HEK293 (cell line): Measurements from ENCODE around the gene SAMD11.
A peak's percentile ranks its signal among the peaks of the same experiment; 100 is the strongest.

Experiments
- ATF2 ChIP-seq: fragments of 450-650 bp; formaldehyde crosslinking; IDR thresholded peaks from 2 replicates; pipeline ENCODE4 v1.5.1; 2016; ENCODE audit warnings: missing biosample characterization, missing genetic modification characterization, low read depth
- BCL11B ChIP-seq: fragments of 450-650 bp; formaldehyde crosslinking; IDR thresholded peaks from 2 replicates; pipeline ENCODE4 v1.5.1; 2016; ENCODE audit warnings: low read depth, missing biosample characterization, missing genetic modification characterization
- EGR2 ChIP-seq: fragments of 450-650 bp; formaldehyde crosslinking; IDR thresholded peaks from 2 replicates; pipeline ENCODE4 v1.5.1; 2016; ENCODE audit warnings: low read depth, missing biosample characterization, missing genetic modification characterization
- GLI4 ChIP-seq: fragments of 450-650 bp; formaldehyde crosslinking; IDR thresholded peaks from 2 replicates; pipeline ENCODE4 v1.5.1; 2016; ENCODE audit warnings: missing biosample characterization, missing genetic modification characterization
- KLF8 ChIP-seq: fragments of 450-650 bp; formaldehyde crosslinking; IDR thresholded peaks from 2 replicates; pipeline ENCODE4 v1.5.1; 2016; ENCODE audit warnings: missing biosample characterization, missing genetic modification characterization
- SALL2 ChIP-seq: fragments of 450-650 bp; formaldehyde crosslinking; IDR thresholded peaks from 2 replicates; pipeline ENCODE4 v1.5.0; 2017; ENCODE audit warnings: missing biosample characterization, mild to moderate bottlenecking, missing genetic modification characterization, borderline replicate concordance
- ZBTB6 ChIP-seq: fragments of 450-650 bp; formaldehyde crosslinking; IDR thresholded peaks from 2 replicates; pipeline ENCODE4 v1.5.1; 2017; ENCODE audit warnings: missing biosample characterization, missing genetic modification characterization
- ZEB2 ChIP-seq: fragments of 450-650 bp; formaldehyde crosslinking; IDR thresholded peaks from 2 replicates; pipeline ENCODE4 v1.5.1; 2016; ENCODE audit warnings: missing biosample characterization, missing genetic modification characterization
- ZFP41 ChIP-seq: fragments of 450-650 bp; formaldehyde crosslinking; IDR thresholded peaks from 2 replicates; pipeline ENCODE4 v1.5.1; 2016; ENCODE audit warnings: missing biosample characterization, missing genetic modification characterization, borderline replicate concordance
- ZNF114 ChIP-seq: fragments of 450-650 bp; formaldehyde crosslinking; IDR thresholded peaks from 2 replicates; pipeline ENCODE4 v1.5.0; 2017; ENCODE audit warnings: missing biosample characterization, missing genetic modification characterization
- ZNF211 ChIP-seq: fragments of 450-650 bp; formaldehyde crosslinking; IDR thresholded peaks from 2 replicates; pipeline ENCODE4 v1.5.1; 2016; ENCODE audit warnings: low read depth, missing biosample characterization, missing genetic modification characterization
- ZNF223 ChIP-seq: fragments of 450-650 bp; formaldehyde crosslinking; IDR thresholded peaks from 2 replicates; pipeline ENCODE4 v1.5.1; 2016; ENCODE audit warnings: missing biosample characterization, missing genetic modification characterization
- ZNF302 ChIP-seq: fragments of 450-650 bp; formaldehyde crosslinking; IDR thresholded peaks from 2 replicates; pipeline ENCODE4 v1.5.1; 2016; ENCODE audit warnings: missing biosample characterization, missing genetic modification characterization, low read depth
- ZNF324 ChIP-seq: fragments of 450-650 bp; formaldehyde crosslinking; IDR thresholded peaks from 2 replicates; pipeline ENCODE4 v1.5.1; 2016; ENCODE audit warnings: missing biosample characterization, missing genetic modification characterization
- ZNF350 ChIP-seq: fragments of 450-650 bp; formaldehyde crosslinking; IDR thresholded peaks from 2 replicates; pipeline ENCODE4 v1.5.0; 2017; ENCODE audit warnings: missing biosample characterization, mild to moderate bottlenecking, missing genetic modification characterization
- ZNF394 ChIP-seq: fragments of 450-650 bp; formaldehyde crosslinking; IDR thresholded peaks from 2 replicates; pipeline ENCODE4 v1.5.1; 2016; ENCODE audit warnings: missing biosample characterization, missing genetic modification characterization, mild to moderate bottlenecking, moderate library complexity, borderline replicate concordance
- ZNF404 ChIP-seq: fragments of 450-650 bp; formaldehyde crosslinking; IDR thresholded peaks from 2 replicates; pipeline ENCODE4 v1.5.1; 2017; ENCODE audit warnings: missing biosample characterization, missing genetic modification characterization
- ZNF423 ChIP-seq: fragments of 450-650 bp; formaldehyde crosslinking; IDR thresholded peaks from 2 replicates; pipeline ENCODE4 v1.5.1; 2016; ENCODE audit warnings: missing biosample characterization, missing genetic modification characterization
- ZNF518A ChIP-seq: fragments of 450-650 bp; formaldehyde crosslinking; conservative IDR thresholded peaks from 2 replicates; pipeline ENCODE4 v1.5.1; 2016; ENCODE audit warnings: low read depth, missing biosample characterization, missing genetic modification characterization
- ZNF555 ChIP-seq: fragments of 450-650 bp; formaldehyde crosslinking; conservative IDR thresholded peaks from 2 replicates; pipeline ENCODE4 v1.5.1; 2017; ENCODE audit warnings: missing biosample characterization, mild to moderate bottlenecking, missing genetic modification characterization, inconsistent platforms
- ZNF561 ChIP-seq: fragments of 450-650 bp; IDR thresholded peaks from 2 replicates; pipeline ENCODE4 v1.5.1; 2018; ENCODE audit warnings: missing biosample characterization, missing genetic modification characterization, borderline replicate concordance
- ZNF610 ChIP-seq: fragments of 450-650 bp; formaldehyde crosslinking; IDR thresholded peaks from 2 replicates; pipeline ENCODE4 v1.5.1; 2016; ENCODE audit warnings: missing biosample characterization, missing genetic modification characterization, borderline replicate concordance
- ZNF623 ChIP-seq: fragments of 450-650 bp; formaldehyde crosslinking; IDR thresholded peaks from 2 replicates; pipeline ENCODE4 v1.5.1; 2016; ENCODE audit warnings: missing biosample characterization, missing genetic modification characterization
- ZNF677 ChIP-seq: fragments of 450-650 bp; IDR thresholded peaks from 2 replicates; pipeline ENCODE4 v1.5.0; 2018; ENCODE audit warnings: missing biosample characterization, mild to moderate bottlenecking, missing genetic modification characterization, moderate library complexity
- ZNF76 ChIP-seq: fragments of 450-650 bp; formaldehyde crosslinking; IDR thresholded peaks from 2 replicates; pipeline ENCODE4; 2016; ENCODE audit warnings: low read depth, missing biosample characterization, missing genetic modification characterization, borderline replicate concordance
- ZNF785 ChIP-seq: fragments of 450-650 bp; formaldehyde crosslinking; IDR thresholded peaks from 2 replicates; pipeline ENCODE4 v1.5.1; 2016; ENCODE audit warnings: missing biosample characterization, missing genetic modification characterization
- ZNF830 ChIP-seq: fragments of 450-650 bp; IDR thresholded peaks from 2 replicates; pipeline ENCODE4 v1.5.0; 2018; ENCODE audit warnings: missing biosample characterization, missing genetic modification characterization, low read depth, mild to moderate bottlenecking, moderate library complexity
- ZNF837 ChIP-seq: fragments of 450-650 bp; formaldehyde crosslinking; IDR thresholded peaks from 2 replicates; pipeline ENCODE4 v1.5.1; 2016; ENCODE audit warnings: missing biosample characterization, missing genetic modification characterization
- ZSCAN16 ChIP-seq: fragments of 450-650 bp; formaldehyde crosslinking; IDR thresholded peaks from 2 replicates; pipeline ENCODE4 v1.5.1; 2016; ENCODE audit warnings: missing biosample characterization, missing genetic modification characterization
- ZSCAN23 ChIP-seq: fragments of 450-650 bp; formaldehyde crosslinking; IDR thresholded peaks from 2 replicates; pipeline ENCODE4 v1.5.1; 2016; ENCODE audit warnings: missing biosample characterization, missing genetic modification characterization

SAMD11 gene

GRCh38 chr1:906600-907420, 16.9 kb upstream of the SAMD11 start (continued):
- no peak for TF ChIP-seq ZSCAN23
- no peak for TF ChIP-seq ZNF623 (tag by site-specific recombination)
- TF ChIP-seq ZNF830 (tag by site-specific recombination): no peak
- no peak for TF ChIP-seq SALL2
- TF ChIP-seq ZNF837 (tag by site-specific recombination): no peak
- TF ChIP-seq ATF2: no peak
- no peak for TF ChIP-seq KLF8 (tag by site-specific recombination)
- TF ChIP-seq ZNF404 (tag by site-specific recombination): no peak
- TF ChIP-seq ZNF114: no peak
- no peak for TF ChIP-seq ZNF677 (tag by site-specific recombination)
- TF ChIP-seq ZNF302 (tag by site-specific recombination): no peak
- TF ChIP-seq ZNF350 (tag by site-specific recombination): no peak
- TF ChIP-seq ZNF223: no peak
- peak; percentile 46; the same call in 1 of the 2 replicates for TF ChIP-seq EGR2 (tag by site-specific recombination)
- no peak for TF ChIP-seq ZNF211
- peak; percentile 47; the same call in 1 of the 2 replicates for TF ChIP-seq BCL11B (tag by site-specific recombination)
- TF ChIP-seq ZNF76 (tag by site-specific recombination): no peak
- TF ChIP-seq ZEB2 (tag by site-specific recombination): no peak
- TF ChIP-seq ZBTB6 (tag by site-specific recombination): no peak
- TF ChIP-seq ZNF610 (tag by site-specific recombination): no peak
- TF ChIP-seq ZSCAN16 (tag by site-specific recombination): no peak
- no peak for TF ChIP-seq ZNF555
- no peak for TF ChIP-seq ZNF324
- TF ChIP-seq ZNF423 (tag by site-specific recombination): no peak
- TF ChIP-seq ZNF518A (tag by site-specific recombination): no peak
- no peak for TF ChIP-seq ZNF785 (tag by site-specific recombination)
- no peak for TF ChIP-seq ZFP41 (tag by site-specific recombination)
- TF ChIP-seq GLI4 (tag by site-specific recombination): no peak
- no peak for TF ChIP-seq ZNF561
- no peak for TF ChIP-seq ZNF394
